NAMALWA (cell line): Measurements from ENCODE around the gene CHAF1A.

Experiments used
- DNase-seq: peaks from one replicate; pipeline ENCODE4 v3.0.0-alpha.2; 2015; ENCODE audit warnings: low spot score

Gene CHAF1A

DNA sequence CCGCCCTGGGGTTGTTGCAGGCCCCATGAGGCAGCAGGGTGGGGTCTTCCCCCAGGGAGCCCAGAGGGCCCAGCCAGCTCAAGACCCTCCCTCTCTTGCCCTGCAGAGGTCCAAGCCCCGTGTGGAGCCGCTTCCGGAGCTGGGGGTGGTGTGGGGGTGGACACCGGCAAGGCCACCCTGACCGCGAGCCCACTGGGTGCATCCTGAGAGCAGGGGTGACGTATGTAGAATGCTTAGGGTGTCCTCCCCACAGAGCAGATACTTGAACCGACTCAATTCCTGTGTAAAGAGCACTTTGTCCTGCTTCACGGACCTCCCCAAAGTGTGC is 40.3 kb downstream of the CHAF1A start:
- DNase-seq = no peak

- no peak for DNase-seq
Measured at GRCh38 chr19:4443188-4443587, 40.7 kb downstream of the CHAF1A start.

GRCh38 chr19:4443966-4444764 is 41.7 kb downstream of the CHAF1A start:
- no peak for DNase-seq

DNA sequence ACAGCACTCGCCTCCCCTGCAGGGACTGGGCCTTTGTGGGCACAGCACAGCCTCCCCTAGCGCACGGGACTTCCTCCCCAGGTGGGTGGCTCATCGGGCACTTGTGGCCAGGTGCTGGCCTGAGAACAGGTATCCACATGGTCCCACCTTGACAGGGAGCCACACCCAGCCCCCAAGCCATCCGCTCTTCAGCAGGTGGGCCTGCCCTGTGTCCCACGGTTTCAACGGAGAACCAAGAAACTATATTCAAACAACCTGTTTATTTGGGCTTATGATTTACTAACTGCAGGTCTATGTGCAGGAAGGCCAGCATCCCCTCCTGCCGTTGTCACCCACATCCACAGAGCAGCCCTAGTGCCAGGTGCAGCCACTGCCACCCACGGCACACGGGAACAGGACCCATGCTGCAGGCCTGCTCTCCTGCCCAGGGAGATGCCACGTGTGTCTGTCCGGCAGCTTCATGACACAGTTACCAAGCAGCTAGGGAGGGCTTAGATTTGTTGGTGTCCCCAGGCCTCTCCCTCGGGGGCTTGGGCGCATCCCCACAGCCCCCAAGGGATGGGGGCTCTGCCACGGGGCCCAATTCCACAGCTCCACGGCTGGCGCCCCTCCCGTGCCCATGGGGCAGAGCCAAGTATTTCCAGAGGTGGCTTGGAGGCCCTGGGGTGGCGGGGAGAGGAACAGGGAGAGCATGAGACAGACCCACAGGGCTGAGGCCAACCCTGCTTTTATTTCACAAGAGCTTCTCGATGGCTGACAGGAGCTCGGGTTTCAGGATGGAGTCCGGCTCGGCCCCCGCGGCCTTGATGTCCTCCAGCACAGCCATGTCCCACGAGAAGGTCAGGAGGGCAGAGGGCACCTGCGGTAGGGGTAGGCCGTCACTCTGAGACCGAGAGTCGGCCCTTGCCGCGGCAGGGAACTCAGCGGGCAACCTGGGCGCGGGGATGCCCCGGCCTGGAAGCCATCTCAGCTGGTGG is 42.6 kb downstream of the CHAF1A start:
- no peak for DNase-seq

- no peak for DNase-seq
Measured at GRCh38 chr19:4445963-4446703, 43.7 kb downstream of the CHAF1A start.

GRCh38 chr19:4446704-4447200 is 44.3 kb downstream of the CHAF1A start:
- DNase-seq = no peak

DNA sequence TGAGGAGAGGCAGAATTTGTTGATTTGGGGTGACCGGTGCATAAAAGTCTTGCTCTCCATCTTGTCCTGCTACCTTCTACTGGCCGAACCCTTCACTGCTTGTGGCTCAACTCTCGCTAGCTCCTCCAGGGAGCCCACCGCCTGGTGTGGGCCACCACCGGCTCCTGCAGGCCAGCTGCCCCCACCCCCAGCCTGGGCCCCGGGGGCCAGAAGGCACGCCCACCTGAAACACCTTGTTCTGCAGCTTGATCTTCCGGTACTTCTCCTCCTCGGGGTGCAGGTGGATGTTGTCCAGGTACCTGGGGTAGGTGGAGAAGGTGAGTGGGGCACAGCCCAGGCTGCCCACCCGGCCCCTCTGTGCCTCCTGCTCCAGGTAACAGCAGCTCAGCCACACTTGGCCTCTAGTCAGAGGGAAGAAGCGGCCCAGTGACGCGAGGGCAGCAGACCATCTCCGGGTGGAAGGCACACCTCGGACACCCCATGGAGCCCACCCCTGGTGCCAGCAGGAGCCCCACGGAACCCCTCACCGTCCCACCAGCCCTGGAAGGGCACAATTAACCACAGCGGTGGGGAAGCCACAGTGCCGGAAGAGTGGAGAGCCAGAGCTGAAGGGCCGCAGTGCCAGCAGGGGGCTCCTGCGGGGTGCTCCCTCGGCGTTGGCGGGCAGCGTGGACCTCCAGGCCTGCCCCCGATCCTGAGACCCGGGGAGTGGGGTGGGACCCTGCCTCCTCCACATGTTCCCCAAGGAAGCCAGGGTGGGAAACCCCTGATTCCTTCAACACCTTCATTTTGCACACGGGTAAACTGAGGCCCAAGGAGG is 45.1 kb downstream of the CHAF1A start:
- DNase-seq = no peak

DNA sequence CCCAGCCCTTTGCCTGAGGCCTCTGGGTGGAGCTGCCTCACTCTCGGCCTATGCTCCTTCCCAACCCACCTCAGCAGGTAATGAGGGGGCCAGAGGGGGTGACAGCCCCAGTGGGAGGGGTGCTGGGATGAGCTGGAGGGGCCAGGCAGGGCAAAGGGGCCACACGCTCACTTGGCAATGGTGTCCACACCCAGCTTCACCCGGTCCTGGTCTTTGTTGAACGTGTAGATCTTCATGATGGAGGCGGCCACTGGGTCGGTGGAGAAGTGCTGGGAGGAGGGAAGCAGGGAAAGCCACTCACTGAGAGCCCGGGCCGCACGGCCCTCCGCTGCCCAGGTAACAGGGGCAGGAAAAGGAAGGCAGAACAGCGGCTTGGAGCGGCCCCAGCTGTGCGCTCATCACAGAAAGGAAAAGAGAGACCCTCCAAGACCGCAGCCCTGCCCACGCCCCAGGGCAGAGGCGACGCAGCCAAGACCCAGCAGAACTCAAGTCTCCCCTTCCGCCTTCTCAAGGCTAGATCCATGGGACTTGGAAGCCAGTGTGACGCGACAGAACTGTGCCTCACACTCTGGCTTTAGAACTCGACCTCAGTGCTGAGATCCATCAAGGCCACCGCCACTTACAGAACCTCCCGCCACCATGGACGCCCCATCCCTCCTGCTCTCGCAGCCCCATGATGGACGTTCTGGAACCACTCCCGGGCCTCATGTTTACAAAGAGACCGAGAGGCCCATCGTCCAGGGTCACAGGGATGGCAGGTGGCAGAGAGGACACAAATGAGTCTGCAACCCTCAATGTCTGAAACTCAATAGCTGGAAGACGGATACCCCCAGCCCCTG is 45.9 kb downstream of the CHAF1A start:
- DNase-seq = no peak

DNA sequence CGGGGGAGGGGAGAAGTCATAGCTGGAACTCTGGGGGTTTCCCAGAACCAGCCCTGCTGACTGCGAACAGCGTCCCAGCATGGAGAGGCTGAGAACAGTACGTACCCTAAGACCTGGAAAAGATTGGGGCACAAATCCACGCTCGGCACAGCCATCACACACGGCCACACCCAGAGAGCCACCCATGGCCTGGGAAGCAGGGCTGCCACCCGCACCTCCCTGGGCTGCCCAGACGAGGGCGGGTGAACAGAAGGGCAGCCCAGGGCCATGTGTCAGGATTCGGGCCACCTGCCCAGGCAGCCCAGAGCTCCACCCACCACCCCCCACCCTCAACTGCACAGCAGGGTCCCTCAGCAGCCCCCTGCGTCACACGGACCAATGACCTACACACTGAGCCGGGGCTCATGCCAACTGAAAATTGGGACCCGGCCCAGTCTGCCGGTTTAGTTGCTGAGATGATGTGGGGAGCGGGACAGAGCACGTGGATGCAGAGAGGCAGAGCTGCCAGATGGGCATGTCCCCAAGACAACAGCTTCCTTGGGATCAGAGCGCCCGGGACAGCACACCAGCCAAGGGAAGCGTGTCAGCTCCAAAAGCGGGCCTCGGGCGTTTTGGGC is 46.7 kb downstream of the CHAF1A start:
- DNase-seq = no peak

- DNase-seq = no peak
Measured at GRCh38 chr19:4449639-4450028, 47.2 kb downstream of the CHAF1A start.

DNA sequence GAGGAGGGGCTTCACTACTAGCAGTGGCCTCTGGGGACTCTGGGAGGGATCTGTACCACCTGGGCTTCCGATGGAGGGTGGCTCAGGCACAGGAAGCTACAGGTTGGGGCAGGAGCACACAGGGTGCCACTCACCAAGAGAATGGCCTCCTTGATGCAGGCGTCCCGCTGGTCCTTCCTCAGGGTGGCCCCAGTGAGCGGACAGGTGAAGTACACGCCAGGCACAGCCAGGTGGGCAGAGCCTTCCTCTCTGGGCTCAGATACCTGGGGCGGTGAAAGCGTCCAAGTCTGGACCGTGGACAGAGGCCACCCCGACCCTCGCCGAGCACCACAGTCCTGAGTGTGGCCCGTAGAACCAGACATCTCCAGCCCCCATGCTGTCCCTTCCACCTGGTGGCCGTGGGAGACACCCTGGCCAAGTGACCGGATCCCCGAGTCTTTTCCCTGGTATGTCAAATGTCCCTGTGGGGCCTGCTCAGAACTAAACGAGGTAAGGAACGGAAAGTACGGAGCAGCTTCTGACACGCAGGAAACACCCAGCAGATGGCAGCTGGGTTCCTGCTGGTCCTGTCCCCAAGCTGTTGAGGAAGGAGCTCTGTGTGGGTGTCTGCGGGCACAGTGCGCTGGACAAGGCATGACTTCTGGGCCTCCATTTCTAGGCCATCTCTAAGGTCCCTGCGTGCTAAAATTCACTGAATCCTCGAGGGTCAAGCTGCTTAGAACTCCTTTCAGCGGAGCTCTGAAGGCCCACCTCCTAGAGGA is 50.0 kb downstream of the CHAF1A start:
- DNase-seq = no peak

DNA sequence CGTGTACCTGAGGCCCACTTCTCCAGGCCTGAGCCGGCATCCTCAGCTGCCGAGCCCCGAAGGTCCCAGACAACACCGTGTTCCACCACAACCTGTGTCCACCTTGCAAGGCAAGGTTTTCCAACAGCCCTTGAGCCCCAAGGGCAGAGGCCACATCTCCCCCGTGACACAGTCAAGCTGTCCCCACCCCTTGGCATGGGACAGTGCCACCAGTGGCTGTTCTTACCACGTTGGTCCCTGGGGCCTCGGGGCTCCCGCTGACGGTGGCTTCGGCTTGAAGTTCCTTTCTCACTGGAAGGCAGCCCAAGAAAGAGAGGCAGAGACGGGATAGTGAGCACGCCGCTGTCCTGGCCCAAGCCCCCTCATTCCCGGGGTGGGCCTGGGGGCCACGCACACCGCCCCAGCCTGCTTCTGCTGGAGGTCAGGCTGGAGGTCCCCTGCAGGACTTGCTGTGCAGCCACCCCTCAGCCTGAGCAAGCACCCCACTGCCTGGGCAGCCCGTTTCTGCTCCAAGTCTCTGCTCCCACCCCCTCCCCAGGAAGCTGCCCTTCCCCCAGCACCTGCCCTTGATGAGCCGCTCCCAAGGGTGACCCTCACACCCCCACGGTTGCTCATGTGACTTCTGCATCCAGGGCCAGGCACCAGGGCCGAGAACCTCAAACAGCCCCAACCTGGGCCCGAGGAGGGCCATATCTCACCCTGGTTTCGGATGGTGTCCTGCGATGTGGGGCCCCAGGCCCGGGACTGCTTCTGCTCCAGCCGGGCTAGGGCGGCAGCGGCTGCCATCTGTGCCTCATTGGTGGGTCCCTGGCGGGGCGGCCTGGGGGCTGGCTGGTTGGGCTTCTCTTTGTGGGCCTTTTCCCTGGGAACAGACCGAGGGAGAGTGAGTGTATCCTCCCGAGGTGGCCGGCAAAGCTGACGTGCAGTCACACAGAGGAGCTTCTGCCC is 51.1 kb downstream of the CHAF1A start:
- no peak for DNase-seq

DNA sequence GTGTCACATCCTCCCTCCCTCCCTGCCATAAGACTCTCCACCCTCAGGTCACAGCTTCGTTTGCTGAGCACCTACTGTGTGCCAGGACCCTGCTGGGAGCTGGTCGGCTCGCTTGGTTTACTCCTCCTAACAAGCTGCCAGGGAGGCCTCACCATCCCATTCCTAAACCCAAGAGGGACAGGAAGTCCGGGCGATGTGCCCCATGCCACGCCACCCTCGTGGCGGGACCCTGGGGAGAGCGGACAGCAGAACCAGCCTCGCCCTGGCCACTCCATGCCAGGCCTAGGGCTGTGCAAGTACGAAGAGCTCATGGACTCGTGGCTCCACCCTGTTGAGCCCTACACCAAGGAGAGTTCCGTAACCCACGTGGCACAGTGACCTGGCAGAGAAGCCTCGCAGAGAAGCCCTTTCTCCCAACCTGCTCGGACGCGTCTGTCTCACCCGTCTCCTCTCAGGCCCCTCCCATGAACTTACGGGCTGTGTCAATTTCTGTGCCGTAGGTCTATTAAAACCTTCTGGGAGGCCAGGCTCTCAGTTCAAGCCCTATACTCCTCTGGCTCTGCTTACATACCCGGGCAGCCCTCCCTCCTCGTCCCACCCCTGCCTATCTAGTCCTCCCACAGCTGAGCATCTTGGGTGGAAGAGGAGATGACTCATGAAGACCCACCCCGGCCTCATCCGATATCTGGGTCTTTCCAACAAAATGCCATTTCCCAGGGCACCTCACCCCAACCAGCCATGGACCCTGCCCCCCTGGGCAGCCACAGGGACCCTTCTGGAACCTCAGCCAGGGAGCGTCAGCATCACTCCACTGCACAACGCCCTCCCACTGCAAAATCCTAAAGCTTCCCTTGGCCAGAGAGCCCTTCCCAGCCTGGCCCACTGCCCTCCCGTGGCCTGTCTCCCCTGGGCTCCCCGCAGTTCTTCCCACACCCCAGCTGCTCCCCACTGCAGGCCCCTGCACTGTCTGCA is 52.6 kb downstream of the CHAF1A start:
- no peak for DNase-seq

- DNase-seq = no peak
Measured at GRCh38 chr19:4455719-4456475, 53.5 kb downstream of the CHAF1A start.

- DNase-seq = no peak
Measured at GRCh38 chr19:4456476-4456842, 54.0 kb downstream of the CHAF1A start.
